Cerebellar cortex (tissue), 1 donor: ENCODE results near the gene DNAJC24.
A peak's percentile ranks its signal among the peaks of the same experiment; 100 is the strongest.
"Not testable (repeated sequence)": the region's sequence is repeated elsewhere in the genome, so short reads cannot be mapped to it uniquely, and the experiment has no call there.

ENCODE experiments used
- DNase-seq: peaks from one replicate; pipeline ENCODE4 v3.0.0-alpha.2; 2015; ENCODE audit warnings: low spot score

Gene DNAJC24

GRCh38 chr11:31369348-31370329 lies at the start of gene DNAJC24, which contains the start of gene DCDC1:
Gene DNAJC24, plus strand, starts transcription at chr11:31369860. Its CDS starts 889 bp downstream, at chr11:31370749.
Gene DCDC1, minus strand, starts transcription at chr11:31369739. Its CDS starts 41,459 bp downstream, at chr11:31328280.
- peak; percentile 95 for DNase-seq

- not testable (repeated sequence) for DNase-seq
These were observed 48.2 kb upstream of the DNAJC24 start for GRCh38 chr11:31321494-31321893.

DNA sequence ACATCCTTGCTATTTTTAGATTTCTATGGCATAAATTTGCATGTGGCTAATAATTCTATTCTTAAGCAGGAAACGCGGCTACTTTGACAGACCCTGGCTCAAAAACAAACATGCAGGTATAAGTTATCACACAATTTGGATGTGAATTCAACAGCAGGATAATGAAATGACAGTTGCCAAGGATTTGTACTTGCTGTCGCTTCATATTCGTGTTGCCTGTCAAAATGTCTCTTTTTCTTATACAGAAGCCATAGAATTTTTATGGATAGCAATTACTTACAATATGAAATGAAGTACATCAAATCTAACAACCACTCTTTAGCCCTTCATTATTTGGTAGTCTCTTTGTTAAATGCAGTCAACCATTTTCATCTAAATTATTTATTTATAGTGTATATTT lies 46.5 kb upstream of the DNAJC24 start:
- no peak for DNase-seq

DNA sequence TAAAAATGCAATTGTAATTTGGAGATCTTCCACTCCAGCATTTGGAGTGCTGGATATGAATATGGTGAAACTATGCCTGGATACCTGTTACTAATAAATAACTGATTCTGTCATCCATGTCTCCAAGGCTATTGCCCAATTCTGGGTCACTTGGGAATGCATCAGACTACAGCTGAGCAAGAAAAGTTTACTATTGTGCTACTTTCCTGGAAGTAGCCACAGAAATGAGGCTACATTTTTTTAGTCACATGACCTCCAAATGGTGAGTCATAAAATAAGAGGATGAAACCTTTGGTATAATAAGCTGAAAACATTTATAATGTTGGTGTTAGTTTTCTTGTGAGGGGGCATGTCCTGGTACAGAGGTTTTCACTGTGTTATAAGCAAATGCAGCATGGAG lies 44.5 kb upstream of the DNAJC24 start:
- no peak for DNase-seq

- DNase-seq = no peak
These were observed 43.1 kb upstream of the DNAJC24 start for GRCh38 chr11:31326470-31327148.

- DNase-seq = no peak
These were observed 42.2 kb upstream of the DNAJC24 start for GRCh38 chr11:31327417-31327816.

- no peak for DNase-seq
These were observed 41.0 kb upstream of the DNAJC24 start for GRCh38 chr11:31328697-31329096.

- no peak for DNase-seq
These were observed 31.9 kb upstream of the DNAJC24 start for GRCh38 chr11:31337806-31338205.

DNA sequence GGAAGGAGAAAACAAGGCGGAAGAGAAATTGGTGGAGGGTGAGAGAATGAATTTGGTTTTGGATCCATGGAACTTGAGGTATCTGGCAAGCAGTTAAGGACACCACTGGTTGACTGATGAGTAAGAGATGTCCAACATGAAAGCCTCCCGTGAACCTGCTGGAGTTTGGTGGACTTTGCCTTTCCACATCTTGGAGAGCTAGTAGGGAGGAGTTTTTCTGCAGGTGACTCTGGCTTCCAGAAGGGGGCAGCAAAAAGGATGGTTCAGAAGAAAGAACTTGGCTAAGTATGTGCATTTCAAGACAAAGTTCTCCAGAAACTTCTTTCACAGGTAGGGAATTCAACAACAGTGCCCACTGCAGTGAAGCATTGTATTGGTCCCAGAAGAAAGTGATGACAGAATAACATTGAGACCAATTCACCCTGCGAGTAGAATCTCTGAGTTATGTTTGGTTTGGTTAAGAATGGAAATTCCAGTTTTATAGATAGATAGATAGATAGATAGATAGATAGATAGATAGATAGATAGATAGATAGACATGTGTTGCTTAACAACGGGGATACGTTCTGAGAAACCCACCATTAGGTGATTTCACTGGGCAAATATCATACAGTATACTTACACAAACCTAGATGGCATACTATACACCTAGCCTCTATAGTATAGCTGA lies 28.6 kb upstream of the DNAJC24 start:
- peak; percentile 49 for DNase-seq

DNA sequence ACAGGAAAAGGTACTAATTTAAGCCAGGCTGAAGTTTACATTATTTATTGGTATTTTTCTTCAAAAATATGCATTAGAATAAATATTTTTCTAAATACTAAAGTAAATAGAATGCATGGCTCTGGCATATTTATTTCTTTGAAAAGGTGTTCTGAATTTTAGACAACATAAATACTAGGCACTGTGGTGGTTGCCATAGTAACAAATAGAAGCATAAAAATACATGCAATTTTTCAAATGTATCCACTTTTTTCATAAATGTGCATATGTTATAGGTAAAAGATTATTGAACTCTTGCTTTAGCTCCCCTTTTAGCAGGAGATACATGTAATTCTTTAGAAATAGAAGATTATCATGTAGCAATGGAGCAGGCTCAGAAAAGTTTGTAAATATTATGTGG lies 18.5 kb upstream of the DNAJC24 start:
- no peak for DNase-seq

- no peak for DNase-seq
These were observed 14.5 kb upstream of the DNAJC24 start for GRCh38 chr11:31355131-31355530.

GRCh38 chr11:31355817-31356216 lies 13.8 kb upstream of the DNAJC24 start:
- no peak for DNase-seq

- DNase-seq = no peak
These were observed 7.9 kb upstream of the DNAJC24 start for GRCh38 chr11:31361743-31362142.

DNA sequence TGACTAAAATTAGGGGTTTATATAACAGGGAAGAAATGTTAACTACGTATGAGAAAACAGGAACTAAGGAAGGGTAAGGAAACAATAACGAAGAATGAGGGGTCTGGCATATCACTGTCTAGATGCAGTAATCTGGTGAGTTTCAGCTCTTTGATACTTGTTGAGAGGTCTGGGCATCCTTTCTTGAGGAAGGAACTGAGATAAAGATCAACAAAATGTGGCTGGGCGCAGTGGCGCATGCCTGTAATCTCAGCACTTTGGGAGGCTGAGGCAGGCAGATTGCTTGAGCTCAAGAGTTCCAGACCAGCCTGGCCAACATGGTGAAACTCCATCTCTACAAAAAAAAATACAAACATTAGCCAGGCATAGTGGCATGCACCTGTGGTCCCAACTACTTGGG lies 2.9 kb upstream of the DNAJC24 start:
- no peak for DNase-seq

DNA sequence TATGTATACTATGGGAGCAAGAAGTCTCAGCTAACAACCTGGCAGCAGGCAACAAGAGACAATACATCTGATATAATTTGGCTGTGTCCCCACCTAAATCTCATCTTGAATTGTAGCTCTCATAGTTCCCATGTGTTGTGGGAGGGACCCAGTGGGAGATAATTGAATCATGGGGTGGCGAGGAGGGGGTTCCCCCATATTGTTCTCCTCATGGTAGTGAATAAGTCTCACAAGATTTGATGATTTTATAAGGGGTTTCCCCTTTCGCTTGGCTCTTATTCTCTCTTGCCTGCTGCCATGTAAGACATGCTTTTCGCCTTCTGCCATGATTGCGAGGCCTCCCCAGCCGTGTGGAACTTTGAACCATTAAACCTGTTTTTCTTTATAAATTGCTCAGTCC lies 6.2 kb downstream of the DNAJC24 start:
- DNase-seq = no peak

DNA sequence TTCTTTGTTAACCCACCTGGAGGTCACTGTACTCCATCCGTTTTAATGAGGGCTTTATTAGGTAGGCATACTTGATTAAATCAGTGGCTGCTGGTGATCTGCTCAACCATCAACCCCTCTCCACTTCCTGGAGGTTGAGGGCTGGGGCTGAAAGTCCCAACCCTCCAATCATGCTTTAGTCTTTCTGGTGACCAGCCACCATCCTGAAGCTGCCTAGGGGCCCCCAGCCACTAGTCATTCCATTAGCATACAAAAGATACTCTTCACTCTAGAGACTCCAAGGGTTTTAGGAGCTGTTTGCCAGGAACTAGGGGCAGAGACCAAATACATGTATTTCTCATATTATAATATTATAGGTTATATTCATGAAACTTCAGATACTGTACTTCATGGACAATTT lies 13.5 kb downstream of the DNAJC24 start:
- no peak for DNase-seq

- no peak for DNase-seq
These were observed 17.7 kb downstream of the DNAJC24 start for GRCh38 chr11:31387379-31387778.

- DNase-seq = peak; percentile 63
These were observed 27.7 kb downstream of the DNAJC24 start for GRCh38 chr11:31397239-31397834.

GRCh38 chr11:31404614-31405013 lies 35.0 kb downstream of the DNAJC24 start:
- DNase-seq = no peak

GRCh38 chr11:31408201-31408600 lies 38.5 kb downstream of the DNAJC24 start:
- DNase-seq = no peak

DNA sequence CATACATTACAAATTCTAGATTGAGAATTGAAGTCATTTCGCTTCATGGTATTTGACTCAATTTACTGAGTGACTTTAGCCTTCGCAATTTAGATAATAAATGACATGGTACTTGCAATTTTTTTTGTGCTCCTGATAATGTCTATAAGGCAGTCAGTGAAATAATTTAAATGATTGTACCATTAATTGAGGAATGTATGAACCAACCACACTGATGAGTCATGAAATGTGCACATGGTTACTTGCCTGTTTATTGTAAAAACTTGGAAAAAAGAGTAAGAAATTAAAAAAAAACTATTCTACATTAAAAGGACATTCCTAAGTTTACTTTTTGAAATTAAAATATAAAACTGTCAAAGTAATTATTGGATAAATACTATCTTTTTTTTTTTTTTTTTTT lies 43.3 kb downstream of the DNAJC24 start:
- no peak for DNase-seq

DNA sequence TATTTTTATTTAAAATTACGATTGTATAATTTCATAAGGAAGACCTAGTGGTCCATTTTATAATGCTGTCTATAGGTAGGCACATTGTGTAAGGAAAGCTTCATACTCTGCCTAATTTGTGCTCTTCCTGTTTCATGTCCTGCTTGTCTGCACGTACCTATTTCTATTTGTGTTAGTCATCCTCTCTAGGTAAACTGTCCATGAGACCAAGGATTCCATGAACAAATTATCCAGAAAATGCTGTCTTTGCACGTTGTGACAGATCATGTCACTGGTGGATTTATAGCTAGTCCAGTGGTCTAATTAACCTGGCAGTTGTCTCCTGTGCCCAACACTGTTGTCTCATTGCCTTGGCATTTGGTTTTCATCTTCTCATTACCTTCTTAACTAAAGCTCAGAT lies 44.7 kb downstream of the DNAJC24 start:
- no peak for DNase-seq
